Right atrium auricular region (tissue), 2 donors: ENCODE results near the gene DHRS7B. TPM values are rescaled to one million over a fixed set of nuclear protein-coding genes. Genes with fewer than 3 reads are reported as not detected.

Experiments
- DNase-seq: peaks from one replicate; pipeline ENCODE4 v3.0.0-alpha.2; 2019; ENCODE audit warnings: low spot score
- H3K27ac ChIP-seq, 2 donors: fragments of 200-600 bp; sonication (generic); 1 replicate in 1 of 2; 2 replicates in 1 of 2; pipeline ENCODE4 v1.5.1; 2016 to 2019
- H3K27me3 ChIP-seq, 2 donors: fragments of 200-600 bp; sonication (generic); one replicate each; pipeline versions ENCODE4 v1.5.1 to v1.6.0; 2017 to 2019
- H3K36me3 ChIP-seq: fragments of 200-600 bp; sonication (generic); one replicate; pipeline ENCODE4 v1.5.1; 2016
- H3K4me1 ChIP-seq, 2 donors: fragments of 200-600 bp; sonication (generic); one replicate each; pipeline versions ENCODE4 v1.5.1 to v1.6.0; 2017 to 2019
- H3K4me3 ChIP-seq, 2 donors: fragments of 200-600 bp; sonication (generic); 1 replicate in 1 of 2; 2 replicates in 1 of 2; pipeline ENCODE4 v1.5.1; 2017 to 2019; ENCODE audit warnings: mild to moderate bottlenecking in 1 of 2, moderate library complexity in 1 of 2
- H3K9me3 ChIP-seq, 2 donors: fragments of 200-600 bp; sonication (generic); one replicate each; pipeline ENCODE4 v1.5.1; 2019
- CTCF ChIP-seq, 2 donors: fragments of 200-600 bp; sonication (generic); IDR thresholded peaks; one replicate each; pipeline ENCODE4 v1.5.1; 2019; ENCODE audit warnings: antibody characterized with exemption in 2 of 2
- total RNA-seq, 2 donors: library from RNA; depleted of rRNA; stranded (reverse); fragments of >200 nt; gene quantifications; one replicate each; pipeline ENCODE4 v1.1.0, GENCODE V29; 2016

Gene DHRS7B
- total RNA-seq, 2 donors from 2014 or later: 35.8 to 45.3 TPM

GRCh38 chr17:21233581-21234347, 107.0 kb downstream of the DHRS7B start:
- TF ChIP-seq CTCF (IDR thresholded peaks at IDR 0.05): no peak
- no peaks in the 10 kb centered on the region for H3K36me3 ChIP-seq
- H3K9me3 ChIP-seq: peaks cover 0 to 5% of the 10 kb centered on the region in 2 donors
- H3K4me1 ChIP-seq: no peaks in the 10 kb centered on the region
- H3K27ac ChIP-seq: no peak overlapping the region
- DNase-seq: no peak
- no peaks in the 10 kb centered on the region for H3K27me3 ChIP-seq
- H3K4me3 ChIP-seq: no peak overlapping the region

GRCh38 chr17:21235921-21236320, 109.2 kb downstream of the DHRS7B start:
- no peak for TF ChIP-seq CTCF (IDR thresholded peaks at IDR 0.05)
- Histone ChIP-seq H3K4me1 (peaks cover 0 to 8% of the 10 kb centered on the region in 2 donors), H3K4me3 (no peak overlapping the region), H3K27ac (no peak overlapping the region), H3K27me3 (no peaks in the 10 kb centered on the region), H3K36me3 (no peaks in the 10 kb centered on the region), H3K9me3 (peaks cover 0 to 5% of the 10 kb centered on the region in 2 donors)
- DNase-seq: no peak

- Histone ChIP-seq H3K4me1 (peaks cover 0 to 28% of the 10 kb centered on the region in 2 donors), H3K36me3 (peaks cover 8% of the 10 kb centered on the region), H3K9me3 (no peaks in the 10 kb centered on the region), H3K4me3 (no peak overlapping the region), H3K27ac (no peak overlapping the region), H3K27me3 (no peaks in the 10 kb centered on the region)
- no peak for DNase-seq
- peak; percentile 30 to 58 for TF ChIP-seq CTCF (IDR thresholded peaks at IDR 0.05)
These were observed 113.1 kb downstream of the DHRS7B start for GRCh38 chr17:21239680-21240368.

GRCh38 chr17:21240369-21241055, 113.7 kb downstream of the DHRS7B start:
- Histone ChIP-seq H3K27ac (no peak overlapping the region), H3K4me3 (no peak overlapping the region), H3K27me3 (no peaks in the 10 kb centered on the region), H3K4me1 (peaks cover 0 to 28% of the 10 kb centered on the region in 2 donors), H3K9me3 (no peaks in the 10 kb centered on the region), H3K36me3 (peaks cover 8% of the 10 kb centered on the region)
- DNase-seq: no peak
- no peak for TF ChIP-seq CTCF (IDR thresholded peaks at IDR 0.05)

Other genes with a start within 250 kb of the DHRS7B start
- 100 to 1,000 TPM; 151 to 179 TPM for gene USP22, start 84.0 kb upstream of the DHRS7B start, total RNA-seq
- 10 to 100 TPM; 25.5 to 27.2 TPM for gene TMEM11, start 87.2 kb downstream of the DHRS7B start, total RNA-seq
- gene NATD1, start 126.4 kb downstream of the DHRS7B start, total RNA-seq: 10 to 100 TPM; 15.4 to 17.0 TPM
- 10 to 100 TPM; 37.8 to 43.8 TPM for gene MAP2K3, start 157.7 kb downstream of the DHRS7B start, total RNA-seq
- 10 to 100 TPM; 12.0 to 17.3 TPM for gene KCNJ12, start 249.4 kb downstream of the DHRS7B start, total RNA-seq